Activated CD8-positive, alpha-beta memory T cell treated with anti-CD3 and anti-CD28 coated beads, Interleukin-2, amount 50 U/mL, for 1 hour (primary cell): ENCODE measurements around the gene ZDHHC17.

Experiments
- DNase-seq: peaks from one replicate; pipeline ENCODE4 v3.0.0-alpha.2; 2020; ENCODE audit errors: extremely low read depth

The ZDHHC17 gene

DNA sequence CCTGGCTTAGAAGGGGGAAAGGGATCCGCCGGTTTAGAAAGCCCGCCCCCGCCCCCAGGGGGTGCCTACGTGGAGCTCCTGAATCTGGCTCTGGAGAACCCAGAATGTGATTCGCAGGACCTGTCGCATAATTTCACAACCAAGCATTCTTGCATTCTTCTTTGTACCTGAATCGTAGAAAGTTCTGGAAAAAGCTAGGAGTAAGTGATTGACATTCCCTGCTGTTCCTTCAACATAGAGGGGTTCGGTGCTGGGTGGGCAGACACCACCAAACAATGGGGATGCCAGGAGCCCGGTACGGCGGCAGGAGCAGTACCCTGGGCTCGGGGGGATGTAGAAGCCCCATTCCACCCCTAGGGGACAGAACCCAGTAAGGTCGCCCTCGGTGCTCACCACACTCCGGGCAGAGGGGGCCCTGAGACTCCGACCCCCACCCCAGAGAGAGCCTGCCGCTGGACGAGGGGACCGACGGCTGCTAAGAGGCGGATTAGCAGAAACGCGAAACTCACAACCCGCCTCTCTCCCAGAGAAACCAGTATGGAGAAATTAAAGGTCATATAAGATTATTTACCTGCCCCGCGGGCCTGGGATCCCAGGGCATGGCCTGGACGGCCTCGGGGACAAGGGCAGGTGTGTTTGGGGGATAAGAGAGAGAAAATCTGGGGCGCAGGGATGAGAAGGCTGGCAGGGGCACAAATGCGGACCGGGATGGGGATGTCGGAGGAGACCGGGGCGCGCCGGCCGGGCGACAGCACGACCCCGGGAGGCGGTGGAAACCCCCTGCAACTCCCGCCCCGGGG, 114.4 kb downstream of the ZDHHC17 start:
- DNase-seq = no peak

DNA sequence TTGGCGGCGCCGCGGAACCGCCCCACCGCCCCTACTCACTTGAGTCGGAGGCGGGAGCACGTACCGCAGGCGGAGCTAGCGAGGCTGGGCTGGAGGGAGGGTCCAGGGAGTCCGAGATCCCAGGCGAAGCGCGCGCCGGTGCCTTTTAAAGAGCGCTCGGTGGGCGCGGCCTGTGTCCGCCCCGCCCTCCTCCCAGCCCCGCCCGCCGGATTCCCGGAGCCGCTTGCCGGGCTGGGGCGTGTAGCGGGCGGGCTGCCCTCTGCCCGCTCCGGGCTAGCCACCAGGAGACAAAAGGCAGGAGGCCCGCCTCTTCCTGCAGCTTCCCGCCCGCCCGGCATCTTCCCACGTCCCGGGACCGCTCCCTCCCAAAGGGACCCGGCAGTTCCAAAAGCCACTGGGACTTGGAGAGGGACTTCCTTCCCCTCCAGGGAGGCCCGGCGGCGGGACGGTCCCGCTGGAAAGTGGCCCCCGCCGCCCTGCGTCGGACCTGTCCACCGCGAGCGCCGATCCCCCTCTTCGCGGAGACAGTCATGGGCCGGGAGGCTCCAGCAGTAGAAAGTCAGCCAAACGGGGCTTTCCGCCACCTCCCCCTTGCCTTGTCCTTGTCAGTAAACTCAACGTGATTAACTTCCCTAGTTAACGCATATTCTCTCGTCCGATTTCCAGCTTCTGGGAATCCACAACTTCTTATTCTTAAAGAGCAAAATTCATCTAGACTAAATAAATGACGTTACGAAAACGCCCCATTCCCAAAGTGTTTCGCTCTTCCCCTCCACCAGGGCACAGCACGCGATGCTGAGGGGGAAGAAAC, 115.2 kb downstream of the ZDHHC17 start, which contains the start of gene CSRP2:
CSRP2 (minus strand) TSS at position 121 of the 811 bp plus-strand sequence. CDS start 12,759 bp downstream, outside the sequence.
- DNase-seq = no peak

- no peak for DNase-seq
Measured at GRCh38 chr12:76879710-76880518, 116.0 kb downstream of the ZDHHC17 start.

GRCh38 chr12:76880519-76881023, 116.7 kb downstream of the ZDHHC17 start:
- DNase-seq = no peak

- no peak for DNase-seq
Measured at GRCh38 chr12:76881142-76881541, 117.2 kb downstream of the ZDHHC17 start.

- no peak for DNase-seq
Measured at GRCh38 chr12:76882367-76882766, 118.5 kb downstream of the ZDHHC17 start.

GRCh38 chr12:76883151-76883550, 119.2 kb downstream of the ZDHHC17 start:
- no peak for DNase-seq

DNA sequence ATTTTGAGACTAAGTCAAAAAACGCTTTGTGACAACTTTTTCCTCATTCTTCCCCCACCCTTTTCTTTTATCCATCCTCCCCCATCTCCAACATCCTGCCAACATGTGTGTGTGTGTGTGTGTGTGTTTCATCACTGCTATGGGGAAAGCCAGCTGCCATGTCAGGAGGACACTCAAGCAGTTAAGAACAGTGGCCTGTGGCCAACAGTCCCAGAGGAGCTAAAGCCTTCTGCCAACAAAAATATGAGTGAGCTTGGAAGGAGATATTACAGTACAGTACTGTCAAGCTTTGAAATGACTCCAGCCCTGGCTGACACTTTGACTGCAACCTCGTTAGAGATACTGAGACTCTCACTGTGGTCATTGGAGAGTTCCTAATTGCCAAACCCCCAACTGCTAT, 119.9 kb downstream of the ZDHHC17 start:
- DNase-seq = no peak

DNA sequence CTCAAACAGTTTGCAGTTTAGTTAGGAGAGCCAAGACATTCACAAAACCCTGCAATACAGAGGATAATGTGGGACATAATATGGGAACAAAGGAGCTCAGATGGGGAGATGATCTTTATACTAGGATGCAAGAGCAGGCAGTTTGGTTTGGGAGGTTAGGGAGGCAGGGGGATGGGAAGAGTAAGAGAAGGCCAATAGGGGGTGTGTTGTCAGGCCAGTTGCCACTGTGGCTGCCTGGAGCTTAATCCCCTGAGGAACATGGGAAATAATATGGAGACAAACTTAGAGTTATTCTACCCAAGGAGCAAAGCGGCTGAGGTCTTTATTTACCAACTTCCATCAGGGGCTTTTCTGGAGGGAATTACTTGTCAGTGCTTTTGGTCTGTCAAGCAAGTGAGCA, 124.9 kb downstream of the ZDHHC17 start:
- no peak for DNase-seq

DNA sequence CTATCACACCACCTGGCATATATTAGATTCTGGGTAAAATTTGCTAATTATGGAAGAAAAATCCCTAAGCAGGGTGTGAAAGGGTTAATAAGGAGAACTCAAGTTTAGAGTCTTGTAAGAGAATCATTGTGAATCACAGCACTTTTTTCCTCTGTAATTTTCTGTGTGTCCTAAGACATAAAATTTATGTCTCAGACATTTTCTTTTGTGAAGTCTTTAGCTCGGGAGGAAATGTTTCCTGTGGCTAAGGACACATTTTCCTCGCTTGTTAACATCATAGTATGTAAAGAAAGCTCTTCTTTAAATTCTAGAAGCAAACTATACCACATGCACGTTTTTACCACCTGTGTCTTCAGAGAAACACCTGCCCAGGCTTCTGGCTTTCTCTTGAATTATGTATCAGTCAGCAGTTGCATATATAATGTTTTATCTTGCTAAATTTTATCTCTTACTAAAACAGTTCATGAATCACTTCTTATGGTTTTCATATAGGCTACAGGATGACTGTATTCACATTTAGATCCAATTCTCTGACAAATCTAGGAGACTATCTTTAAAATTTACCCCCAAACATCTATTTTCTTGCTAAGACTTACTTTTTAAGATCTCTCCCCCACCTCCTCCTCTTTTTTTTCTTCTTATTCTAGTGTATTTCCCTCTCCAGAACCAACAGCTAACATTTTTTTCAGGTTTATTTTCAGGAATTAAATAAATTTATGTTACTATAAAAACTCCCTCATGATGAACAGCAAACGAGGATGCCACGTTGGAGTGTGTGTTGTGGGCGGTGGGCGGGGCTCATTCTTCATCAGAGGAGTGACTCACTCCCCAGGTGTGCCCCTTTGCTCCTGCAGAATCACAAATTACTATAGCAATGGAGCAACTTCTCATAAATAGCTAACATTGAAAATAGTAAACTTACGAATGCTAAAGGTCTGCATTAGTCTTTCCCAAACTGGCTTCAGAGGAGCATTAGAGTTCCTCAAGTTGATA, 126.5 kb downstream of the ZDHHC17 start:
- no peak for DNase-seq

GRCh38 chr12:76891609-76892008, 127.7 kb downstream of the ZDHHC17 start:
- DNase-seq = no peak

DNA sequence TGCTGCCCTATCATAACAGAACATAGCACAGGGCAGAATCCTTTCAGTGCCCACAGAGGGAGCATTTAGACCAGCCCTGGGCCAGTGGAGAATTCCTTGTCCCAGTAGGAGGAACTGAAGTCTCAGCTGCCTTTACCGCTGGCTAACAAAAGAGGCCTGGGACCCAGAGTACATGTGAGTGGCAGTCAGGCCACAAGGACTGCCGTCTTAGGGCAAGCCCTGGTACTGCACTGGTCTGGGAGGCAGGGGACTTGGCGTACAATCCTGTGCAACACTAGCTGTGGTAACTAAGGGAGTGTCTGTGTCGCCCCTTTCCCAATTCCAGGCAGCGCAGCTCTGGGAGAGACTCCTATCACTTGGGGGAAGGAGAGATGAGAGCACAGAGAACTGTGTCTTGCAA, 131.9 kb downstream of the ZDHHC17 start:
- DNase-seq = no peak

DNA sequence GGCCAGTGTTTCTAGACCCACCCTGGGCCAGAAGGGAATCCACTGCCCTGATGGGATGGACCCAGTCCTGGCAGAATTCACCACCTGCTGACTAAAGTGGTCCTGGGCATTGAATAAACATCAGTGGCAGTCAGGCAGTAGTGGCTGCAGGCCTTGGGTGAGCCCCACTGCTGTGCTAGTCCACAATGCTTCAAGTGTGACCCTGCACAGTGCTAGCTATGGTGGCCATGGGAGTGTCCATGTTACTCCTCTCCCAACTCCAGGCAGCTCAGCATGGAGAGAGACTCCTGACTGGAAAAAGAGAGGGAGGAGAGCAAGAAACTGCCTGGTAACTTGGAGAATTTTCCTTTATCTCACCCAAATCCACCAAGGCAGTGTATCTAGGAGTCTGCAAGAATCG, 132.4 kb downstream of the ZDHHC17 start:
- DNase-seq = no peak

DNA sequence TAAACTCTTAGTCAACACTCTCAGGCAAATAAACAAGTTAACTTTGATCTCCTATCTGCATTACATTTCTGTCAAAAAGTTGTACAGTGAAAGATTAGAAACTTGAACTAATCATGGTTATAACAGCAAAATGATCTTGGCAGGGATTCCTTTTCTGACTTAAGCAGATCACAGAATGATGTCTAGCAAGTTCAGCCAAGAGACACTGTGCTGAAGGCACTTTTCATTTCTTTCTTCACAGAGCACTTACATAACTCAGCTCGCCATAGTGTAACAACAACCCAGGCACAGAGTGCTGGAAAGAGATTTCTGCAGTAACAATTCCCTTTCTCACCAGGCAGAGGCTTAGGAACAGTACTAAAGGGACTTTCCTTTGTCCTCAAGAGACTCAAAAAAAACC, 134.5 kb downstream of the ZDHHC17 start:
- no peak for DNase-seq

DNA sequence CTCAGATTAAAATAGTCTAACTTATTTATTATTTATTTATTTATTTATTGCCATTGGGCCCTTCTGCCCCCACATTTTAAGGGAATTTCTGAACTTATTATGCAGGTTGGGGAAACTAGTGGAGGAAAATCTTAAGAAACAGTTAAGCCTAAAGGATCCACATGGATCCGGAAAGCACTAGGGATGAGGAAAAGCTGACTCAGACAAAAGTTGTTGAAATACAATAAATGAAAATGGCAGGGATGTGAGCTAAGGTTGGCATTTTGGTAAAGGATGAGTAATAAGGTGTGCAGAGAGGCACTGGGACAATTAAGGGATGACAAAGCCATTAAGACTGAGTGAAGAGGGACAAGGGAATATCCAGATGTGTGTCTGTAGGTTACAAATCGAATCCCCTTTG, 135.6 kb downstream of the ZDHHC17 start:
- DNase-seq = no peak

- DNase-seq = no peak
Measured at GRCh38 chr12:76901628-76902380, 137.9 kb downstream of the ZDHHC17 start.
